ENCODE measurements around the gene LRP8. TPM values are rescaled to one million over a fixed set of nuclear protein-coding genes. Genes with fewer than 3 reads are reported as not detected.

The LRP8 gene
- polyA plus RNA-seq, 2 of the 4 experiments (the other 2 are of a cell fraction): 32.6 to 46.1 TPM

- ATAC-seq: no peak
- TF ChIP-seq ZC3H11A (IDR thresholded peaks at IDR 0.05) (no peak), HOXB13 (CRISPR knock-in tag; IDR thresholded peaks at IDR 0.05; ENCODE audit: low read depth) (no peak), HOXA7 (CRISPR knock-in tag; IDR thresholded peaks at IDR 0.05) (no peak), ELK1 (IDR thresholded peaks at IDR 0.05; ENCODE audit: low read depth, low read length) (no peak), HEYL (CRISPR knock-in tag; IDR thresholded peaks at IDR 0.05) (no peak), POLR2A (IDR thresholded peaks at IDR 0.05; ENCODE audit: low read length) (no peak)
- POLR2A ChIA-PET: no interaction called here
- no peak overlapping the region for H3K4me2 ChIP-seq
- no peaks in the 10 kb centered on the region for H3K4me1 ChIP-seq
- H3K4me3 ChIP-seq: no peak overlapping the region
- no peak overlapping the region for H3K27ac ChIP-seq
- 96% methylated on average over 3 of the region's 11 CpGs for WGBS (ENCODE audit: missing lambda C conversion rate)
- no peak for DNase-seq (ENCODE audit: low read depth in 1 of 2, low spot score in 1 of 2)
- no peaks in the 10 kb centered on the region for H3K9me3 ChIP-seq
- FAIRE-seq: no peak
- CTCF ChIA-PET: interaction anchor here (1.2 to 1.8 kb wide), 4 partner anchors 8 to 130 kb away, joined by 4 to 7 read pairs (median 6); no protein-coding TSS in a partner anchor
Observed at GRCh38 chr1:53264048-53264447, 63.8 kb downstream of the LRP8 start.

- Histone ChIP-seq H3K4me1 (no peaks in the 10 kb centered on the region), H3K4me3 (no peak overlapping the region), H3K4me2 (no peak overlapping the region), H3K27ac (no peak overlapping the region), H3K9me3 (no peaks in the 10 kb centered on the region)
- TF ChIP-seq MAFK (IDR thresholded peaks at IDR 0.05; ENCODE audit: partially characterized antibody) (peak; percentile 45), FOSL2 (IDR thresholded peaks at IDR 0.05) (no peak), FOSL2 (CRISPR knock-in tag; IDR thresholded peaks at IDR 0.05) (no peak), KDM5A (IDR thresholded peaks at IDR 0.05) (no peak)
- FAIRE-seq (no peak), DNase-seq (ENCODE audit: low read depth in 1 of 2, low spot score in 1 of 2) (no peak), ATAC-seq (no peak)
- ChIA-PET POLR2A (no interaction called here), CTCF (interaction anchor here (1.3 to 2.2 kb wide), 3 partner anchors 17 to 133 kb away, joined by 3 to 8 read pairs (median 4); no protein-coding TSS in a partner anchor)
- WGBS (ENCODE audit: missing lambda C conversion rate): 94% methylated on average over 2 of the region's 3 CpGs
Observed at GRCh38 chr1:53262000-53262399, 65.9 kb downstream of the LRP8 start.

GRCh38 chr1:53260631-53261247, 67.1 kb downstream of the LRP8 start:
- Histone ChIP-seq H3K4me1 (no peaks in the 10 kb centered on the region), H3K27ac (no peak overlapping the region), H3K9me3 (no peaks in the 10 kb centered on the region), H3K4me2 (no peak overlapping the region), H3K4me3 (no peak overlapping the region)
- no peak for FAIRE-seq
- no peak for DNase-seq (ENCODE audit: low read depth in 1 of 2, low spot score in 1 of 2)
- ChIA-PET CTCF (interaction anchor here (1.0 to 2.2 kb wide), 2 partner anchors 35 to 132 kb away, joined by 3 to 8 read pairs; no protein-coding TSS in a partner anchor), POLR2A (no interaction called here)
- no peak for ATAC-seq
- WGBS (ENCODE audit: missing lambda C conversion rate): 95% methylated on average over 4 of the region's 4 CpGs
- no peak for TF ChIP-seq RARB (CRISPR knock-in tag; IDR thresholded peaks at IDR 0.05)
- TF ChIP-seq CBX2 (IDR thresholded peaks at IDR 0.05; ENCODE audit: borderline replicate concordance, low read depth): no peak
- no peak for TF ChIP-seq RNF2 (IDR thresholded peaks at IDR 0.05; ENCODE audit: borderline replicate concordance, low read depth)

GRCh38 chr1:53259932-53260331, 67.9 kb downstream of the LRP8 start:
- 100% methylated on average over 2 of the region's 2 CpGs for WGBS (ENCODE audit: missing lambda C conversion rate)
- no peaks in the 10 kb centered on the region for H3K4me1 ChIP-seq
- ChIA-PET CTCF (interaction anchor here (1.0 kb wide), 2 partner anchors 18 to 36 kb away, joined by 3 to 6 read pairs; no protein-coding TSS in a partner anchor), POLR2A (no interaction called here)
- no peak overlapping the region for H3K27ac ChIP-seq
- no peak overlapping the region for H3K4me2 ChIP-seq
- TF ChIP-seq RFX5 (IDR thresholded peaks at IDR 0.05) (no peak), SREBF2 (IDR thresholded peaks at IDR 0.05) (no peak), RCOR1 (IDR thresholded peaks at IDR 0.05; ENCODE audit: low read depth, low read length) (no peak), TFCP2L1 (CRISPR knock-in tag; IDR thresholded peaks at IDR 0.05) (no peak), FOXS1 (CRISPR knock-in tag; IDR thresholded peaks at IDR 0.05) (no peak)
- no peaks in the 10 kb centered on the region for H3K9me3 ChIP-seq
- H3K4me3 ChIP-seq: no peak overlapping the region
- no peak for DNase-seq (ENCODE audit: low read depth in 1 of 2, low spot score in 1 of 2)
- FAIRE-seq: no peak
- no peak for ATAC-seq
